Measurements from ENCODE around the gene YAP1. TPM values are rescaled to one million over a fixed set of nuclear protein-coding genes. Genes with fewer than 3 reads are reported as not detected.

Gene YAP1
- total RNA-seq = 166 TPM

DNA sequence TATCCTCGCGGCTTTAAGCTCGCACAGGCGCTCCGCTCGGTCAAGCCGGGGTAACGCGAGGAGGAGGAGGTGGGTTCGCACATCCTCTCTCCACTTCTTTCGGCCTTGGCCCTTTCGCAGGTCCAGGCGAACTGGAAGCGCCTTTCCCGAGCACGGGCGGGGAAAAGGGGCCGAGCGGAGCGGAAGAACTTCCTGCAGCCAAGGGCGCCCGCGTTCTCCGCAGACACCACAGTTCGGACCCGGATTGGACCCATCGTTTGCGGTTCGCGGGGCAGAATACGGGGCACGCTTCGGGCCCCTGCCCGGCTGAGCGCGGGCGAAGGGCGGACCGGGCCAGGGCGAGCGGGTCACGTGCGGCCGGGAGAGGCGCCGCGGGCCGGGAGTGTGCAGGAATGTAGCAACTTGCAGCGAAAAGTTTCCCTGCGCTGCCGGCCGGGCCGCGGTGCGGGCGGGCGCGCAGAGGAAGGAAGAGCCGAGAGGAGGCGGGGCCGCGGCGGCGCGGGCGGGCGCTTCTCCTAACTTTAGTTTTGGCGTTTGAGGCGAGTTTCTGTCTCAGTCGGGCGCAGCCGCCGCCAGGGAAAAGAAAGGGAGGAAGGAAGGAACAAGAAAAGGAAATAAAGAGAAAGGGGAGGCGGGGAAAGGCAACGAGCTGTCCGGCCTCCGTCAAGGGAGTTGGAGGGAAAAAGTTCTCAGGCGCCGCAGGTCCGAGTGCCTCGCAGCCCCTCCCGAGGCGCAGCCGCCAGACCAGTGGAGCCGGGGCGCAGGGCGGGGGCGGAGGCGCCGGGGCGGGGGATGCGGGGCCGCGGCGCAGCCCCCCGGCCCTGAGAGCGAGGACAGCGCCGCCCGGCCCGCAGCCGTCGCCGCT lies at the start of gene YAP1:
YAP1 (plus strand) TSS at position 552 of the 865 bp plus-strand sequence. CDS start 402 bp downstream, outside the sequence.

Other genes with a start within 250 kb of the YAP1 start
- gene CEP126, start 195.4 kb upstream of the YAP1 start, total RNA-seq = 2.3 TPM
- not detected for gene ANGPTL5, start 193.9 kb upstream of the YAP1 start, total RNA-seq
- 1.9 TPM for gene CFAP300, start 63.0 kb upstream of the YAP1 start, total RNA-seq
- gene BIRC3, start 207.0 kb downstream of the YAP1 start, total RNA-seq = 4.4 TPM
- 96.0 TPM for gene BIRC2, start 236.8 kb downstream of the YAP1 start, total RNA-seq

Measured in metanephros (tissue), 1 donor.